ENCODE data around the gene TANC1. TPM values are rescaled to one million over a fixed set of nuclear protein-coding genes. Genes with fewer than 3 reads are reported as not detected.

Gene TANC1
- polyA plus RNA-seq, 1 donor = 22.6 TPM

DNA sequence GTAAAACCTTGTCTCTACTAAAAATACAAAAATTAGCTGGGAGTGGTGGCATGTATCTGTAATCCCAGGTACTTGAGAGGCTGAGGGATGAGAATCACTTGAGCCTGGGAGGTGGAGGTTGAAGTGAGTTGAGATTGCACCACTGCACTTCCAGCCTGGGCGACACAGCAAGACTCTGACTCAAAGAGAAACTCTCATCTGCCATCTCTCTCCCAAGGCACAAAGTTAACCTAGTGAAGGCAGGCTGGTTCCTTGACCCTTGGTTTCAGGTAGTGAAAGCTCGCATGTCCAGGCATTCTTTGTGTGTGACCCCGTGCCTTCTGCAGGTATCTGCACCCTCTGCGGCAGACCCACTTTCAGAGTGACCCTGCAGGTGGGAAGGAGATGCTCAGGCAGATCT lies 218.0 kb downstream of the TANC1 start:
- peaks cover 50% of the 10 kb centered on the region for H3K36me3 ChIP-seq (ENCODE audit: control insufficient read depth, insufficient read depth, low read length)
- H3K9me3 ChIP-seq (ENCODE audit: control insufficient read depth, low read depth, low read length) = no peaks in the 10 kb centered on the region
- no peaks in the 10 kb centered on the region for H3K27me3 ChIP-seq (ENCODE audit: control insufficient read depth, insufficient read depth, low read length)
- no peak overlapping the region for H3K27ac ChIP-seq (ENCODE audit: low read length)
- WGBS (ENCODE audit: insufficient coverage, low lambda C conversion rate) = 100% methylated on average over 1 of the region's 4 CpGs
- H3K4me1 ChIP-seq (ENCODE audit: control insufficient read depth, insufficient read depth, low read length) = no peaks in the 10 kb centered on the region
- no peak overlapping the region for H3K4me3 ChIP-seq (ENCODE audit: low read length)
- DNase-seq = no peak

DNA sequence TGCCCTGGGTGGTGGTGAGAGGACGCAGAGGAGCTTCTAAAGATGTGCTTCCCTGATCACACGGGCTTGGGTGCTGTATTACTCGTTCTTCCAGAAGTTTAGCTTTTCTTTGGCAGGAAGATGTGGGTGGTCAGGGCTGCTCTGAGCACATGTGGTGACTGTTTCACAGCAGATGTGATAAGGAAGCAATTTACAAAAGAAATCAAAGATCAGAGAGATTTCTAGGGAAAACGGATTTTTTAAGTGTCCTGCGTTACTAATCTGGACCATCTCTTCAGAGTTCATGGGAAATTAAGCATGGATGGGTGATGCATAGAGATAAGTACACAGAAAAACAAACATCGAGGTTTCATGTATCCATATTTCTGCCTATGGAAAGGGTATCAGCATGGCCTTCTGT lies 218.7 kb downstream of the TANC1 start:
- 91% methylated on average over 2 of the region's 6 CpGs for WGBS (ENCODE audit: insufficient coverage, low lambda C conversion rate)
- H3K36me3 ChIP-seq (ENCODE audit: control insufficient read depth, insufficient read depth, low read length) = peaks cover 53% of the 10 kb centered on the region

DNA sequence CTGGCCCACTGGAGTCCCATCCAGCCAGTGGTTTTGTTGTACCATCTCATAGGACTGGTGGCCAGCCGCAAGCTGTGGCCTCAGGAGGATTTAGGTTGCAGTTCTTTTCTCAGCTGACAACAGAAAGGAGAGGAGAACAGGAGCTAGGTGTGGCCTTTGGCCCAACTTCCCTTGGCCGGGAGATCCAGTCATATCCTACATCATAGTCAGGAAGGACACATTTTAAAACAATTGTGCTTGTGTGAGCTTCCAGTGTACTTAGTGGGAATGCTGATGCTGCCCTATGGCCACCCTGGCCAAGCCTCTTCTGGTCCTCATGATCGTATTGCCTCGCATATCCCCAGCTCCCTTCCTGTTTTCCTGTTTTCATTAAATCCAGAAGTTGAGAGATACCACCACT lies 220.0 kb downstream of the TANC1 start:
- no peak overlapping the region for H3K27ac ChIP-seq (ENCODE audit: low read length)
- no peak overlapping the region for H3K4me3 ChIP-seq (ENCODE audit: low read length)
- WGBS (ENCODE audit: insufficient coverage, low lambda C conversion rate) = no CpG with 5 or more reads among the region's 4 CpGs
- H3K9me3 ChIP-seq (ENCODE audit: control insufficient read depth, low read depth, low read length) = no peaks in the 10 kb centered on the region
- H3K4me1 ChIP-seq (ENCODE audit: control insufficient read depth, insufficient read depth, low read length) = no peaks in the 10 kb centered on the region
- no peaks in the 10 kb centered on the region for H3K27me3 ChIP-seq (ENCODE audit: control insufficient read depth, insufficient read depth, low read length)
- DNase-seq = no peak
- H3K36me3 ChIP-seq (ENCODE audit: control insufficient read depth, insufficient read depth, low read length) = peaks cover 48% of the 10 kb centered on the region

More for the DNA sequence above, 218.7 kb downstream of the TANC1 start:
- no peak for DNase-seq
- H3K27ac ChIP-seq (ENCODE audit: low read length) = no peak overlapping the region
- no peaks in the 10 kb centered on the region for H3K27me3 ChIP-seq (ENCODE audit: control insufficient read depth, insufficient read depth, low read length)
- no peak overlapping the region for H3K4me3 ChIP-seq (ENCODE audit: low read length)
- no peaks in the 10 kb centered on the region for H3K9me3 ChIP-seq (ENCODE audit: control insufficient read depth, low read depth, low read length)
- H3K4me1 ChIP-seq (ENCODE audit: control insufficient read depth, insufficient read depth, low read length) = no peaks in the 10 kb centered on the region

DNA sequence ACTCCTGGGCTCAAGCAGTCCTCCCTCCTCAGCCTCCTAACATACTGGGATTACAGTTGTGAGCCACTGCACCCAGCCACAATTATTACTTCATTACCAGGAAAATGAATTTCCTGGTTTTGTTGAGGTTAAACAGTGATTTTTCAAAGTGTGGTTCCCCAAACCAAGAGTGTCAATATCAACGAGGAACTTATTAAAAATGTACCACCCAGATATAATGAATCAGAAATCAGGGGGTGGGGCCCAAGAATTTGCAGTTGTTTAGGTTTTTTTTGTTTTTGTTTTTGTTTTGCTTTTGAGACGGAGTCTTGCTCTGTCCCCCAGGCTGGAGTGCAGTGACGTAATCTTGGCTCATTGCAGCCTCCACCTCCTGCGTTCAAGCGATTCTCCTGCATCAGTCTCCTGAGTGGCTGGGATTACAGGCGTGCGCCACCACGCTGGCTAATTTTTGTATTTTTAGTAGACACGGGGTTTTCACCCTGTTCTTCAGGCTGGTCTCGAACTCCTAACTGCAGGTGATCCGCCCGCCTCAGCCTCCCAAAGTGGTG lies 224.0 kb downstream of the TANC1 start:
- no peaks in the 10 kb centered on the region for H3K27me3 ChIP-seq (ENCODE audit: control insufficient read depth, insufficient read depth, low read length)
- no peaks in the 10 kb centered on the region for H3K4me1 ChIP-seq (ENCODE audit: control insufficient read depth, insufficient read depth, low read length)
- H3K9me3 ChIP-seq (ENCODE audit: control insufficient read depth, low read depth, low read length) = no peaks in the 10 kb centered on the region
- no peak for DNase-seq
- no peak overlapping the region for H3K27ac ChIP-seq (ENCODE audit: low read length)
- 100% methylated on average over 2 of the region's 12 CpGs for whole genome bisulfite sequencing (ENCODE audit: insufficient coverage, low lambda C conversion rate)
- H3K4me3 ChIP-seq (ENCODE audit: low read length) = no peak overlapping the region
- H3K36me3 ChIP-seq (ENCODE audit: control insufficient read depth, insufficient read depth, low read length) = peaks cover 55% of the 10 kb centered on the region

DNA sequence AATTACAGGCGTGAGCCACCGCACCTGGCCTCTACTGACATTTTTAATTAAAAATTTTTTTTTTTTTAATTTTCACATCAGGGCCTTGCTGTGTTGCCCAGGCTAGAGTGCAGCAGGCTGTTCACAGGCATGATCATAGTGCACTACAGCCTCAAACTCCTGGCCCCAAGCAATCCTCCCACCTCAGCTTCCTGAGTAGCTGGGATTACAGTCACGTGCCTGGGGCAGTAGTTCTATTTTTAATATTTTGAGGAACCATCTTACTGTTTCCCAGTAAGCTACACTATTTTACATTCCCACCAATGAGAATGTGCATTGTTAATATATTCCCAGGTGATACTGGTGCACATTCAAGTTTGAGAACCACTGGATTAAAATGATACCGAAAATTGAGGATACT lies 225.4 kb downstream of the TANC1 start:
- Histone ChIP-seq H3K4me3 (ENCODE audit: low read length) (no peak overlapping the region), H3K27ac (ENCODE audit: low read length) (no peak overlapping the region), H3K9me3 (ENCODE audit: control insufficient read depth, low read depth, low read length) (no peaks in the 10 kb centered on the region), H3K36me3 (ENCODE audit: control insufficient read depth, insufficient read depth, low read length) (peaks cover 60% of the 10 kb centered on the region), H3K4me1 (ENCODE audit: control insufficient read depth, insufficient read depth, low read length) (no peaks in the 10 kb centered on the region), H3K27me3 (ENCODE audit: control insufficient read depth, insufficient read depth, low read length) (no peaks in the 10 kb centered on the region)
- WGBS (ENCODE audit: insufficient coverage, low lambda C conversion rate) = 100% methylated on average over 1 of the region's 4 CpGs
- DNase-seq = no peak

DNA sequence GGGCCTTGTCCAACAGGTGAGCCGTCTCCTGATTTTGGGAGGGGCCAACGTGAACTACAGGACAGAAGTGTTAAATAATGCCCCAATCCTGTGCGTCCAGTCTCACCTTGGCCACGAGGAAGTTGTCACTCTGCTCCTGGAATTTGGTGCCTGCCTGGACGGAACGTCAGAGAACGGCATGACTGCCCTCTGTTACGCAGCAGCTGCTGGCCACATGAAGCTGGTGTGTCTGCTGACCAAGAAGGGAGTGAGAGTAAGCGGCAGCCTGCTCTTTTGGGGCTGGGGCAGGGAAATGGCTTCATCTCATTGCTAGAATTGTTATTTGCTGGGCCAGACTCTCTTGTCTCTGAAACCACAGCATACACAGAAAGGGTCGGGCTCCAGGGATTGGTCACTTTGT lies 225.8 kb downstream of the TANC1 start:
- no peak for DNase-seq
- Histone ChIP-seq H3K27ac (ENCODE audit: low read length) (no peak overlapping the region), H3K9me3 (ENCODE audit: control insufficient read depth, low read depth, low read length) (no peaks in the 10 kb centered on the region), H3K4me3 (ENCODE audit: low read length) (no peak overlapping the region), H3K36me3 (ENCODE audit: control insufficient read depth, insufficient read depth, low read length) (peaks cover 61% of the 10 kb centered on the region), H3K27me3 (ENCODE audit: control insufficient read depth, insufficient read depth, low read length) (no peaks in the 10 kb centered on the region), H3K4me1 (ENCODE audit: control insufficient read depth, insufficient read depth, low read length) (no peaks in the 10 kb centered on the region)
- no CpG with 5 or more reads among the region's 10 CpGs for WGBS (ENCODE audit: insufficient coverage, low lambda C conversion rate)

DNA sequence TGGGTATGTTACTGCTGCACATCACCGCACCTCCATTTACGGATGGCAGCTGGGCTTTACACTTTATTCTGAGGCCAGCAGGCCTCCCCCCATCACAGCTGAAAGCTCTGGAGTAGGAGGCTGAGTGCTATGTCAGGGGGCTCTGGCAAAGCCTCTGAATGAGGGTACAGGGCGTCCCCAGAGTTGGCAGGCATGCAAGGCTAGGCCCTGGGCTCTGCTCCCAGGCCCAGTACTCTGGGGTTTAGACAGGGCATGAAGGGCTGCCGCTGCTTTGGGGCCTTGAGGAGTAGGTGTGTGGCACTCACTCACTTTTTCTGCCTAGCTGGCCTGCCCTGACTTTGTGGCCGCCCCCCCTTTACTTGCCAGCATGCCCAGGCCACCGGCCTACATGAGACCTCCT lies 227.3 kb downstream of the TANC1 start:
- WGBS (ENCODE audit: insufficient coverage, low lambda C conversion rate) = no CpG with 5 or more reads among the region's 6 CpGs
- no peaks in the 10 kb centered on the region for H3K27me3 ChIP-seq (ENCODE audit: control insufficient read depth, insufficient read depth, low read length)
- no peak for DNase-seq
- no peaks in the 10 kb centered on the region for H3K9me3 ChIP-seq (ENCODE audit: control insufficient read depth, low read depth, low read length)
- H3K27ac ChIP-seq (ENCODE audit: low read length) = no peak overlapping the region
- no peak overlapping the region for H3K4me3 ChIP-seq (ENCODE audit: low read length)
- peaks cover 67% of the 10 kb centered on the region for H3K36me3 ChIP-seq (ENCODE audit: control insufficient read depth, insufficient read depth, low read length)
- H3K4me1 ChIP-seq (ENCODE audit: control insufficient read depth, insufficient read depth, low read length) = no peaks in the 10 kb centered on the region

DNA sequence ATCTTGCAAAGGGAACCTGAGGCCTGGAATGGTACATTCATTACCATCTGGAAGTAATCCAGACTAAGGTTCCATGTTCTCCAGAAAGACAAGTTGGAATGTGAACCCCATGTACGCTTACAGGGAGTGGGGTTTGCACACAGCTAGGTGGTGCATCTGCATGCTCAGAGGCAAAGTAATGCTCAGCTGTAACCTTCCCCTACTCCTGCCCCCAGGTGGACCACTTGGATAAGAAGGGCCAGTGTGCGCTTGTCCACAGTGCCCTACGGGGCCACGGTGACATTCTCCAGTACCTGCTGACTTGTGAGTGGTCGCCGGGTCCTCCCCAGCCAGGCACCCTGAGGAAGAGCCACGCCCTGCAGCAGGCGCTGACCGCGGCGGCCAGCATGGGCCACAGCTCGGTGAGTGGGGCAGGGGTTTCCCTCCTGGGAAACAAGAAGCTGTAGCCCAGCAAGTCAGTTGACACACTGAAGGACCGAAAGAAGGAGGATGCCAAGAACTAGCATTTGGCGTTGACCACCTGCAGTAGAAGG lies 228.0 kb downstream of the TANC1 start:
- H3K27me3 ChIP-seq (ENCODE audit: control insufficient read depth, insufficient read depth, low read length) = no peaks in the 10 kb centered on the region
- WGBS (ENCODE audit: insufficient coverage, low lambda C conversion rate) = no CpG with 5 or more reads among the region's 14 CpGs
- no peaks in the 10 kb centered on the region for H3K4me1 ChIP-seq (ENCODE audit: control insufficient read depth, insufficient read depth, low read length)
- H3K27ac ChIP-seq (ENCODE audit: low read length) = no peak overlapping the region
- H3K4me3 ChIP-seq (ENCODE audit: low read length) = no peak overlapping the region
- H3K36me3 ChIP-seq (ENCODE audit: control insufficient read depth, insufficient read depth, low read length) = peaks cover 66% of the 10 kb centered on the region
- H3K9me3 ChIP-seq (ENCODE audit: control insufficient read depth, low read depth, low read length) = no peaks in the 10 kb centered on the region
- DNase-seq = no peak

DNA sequence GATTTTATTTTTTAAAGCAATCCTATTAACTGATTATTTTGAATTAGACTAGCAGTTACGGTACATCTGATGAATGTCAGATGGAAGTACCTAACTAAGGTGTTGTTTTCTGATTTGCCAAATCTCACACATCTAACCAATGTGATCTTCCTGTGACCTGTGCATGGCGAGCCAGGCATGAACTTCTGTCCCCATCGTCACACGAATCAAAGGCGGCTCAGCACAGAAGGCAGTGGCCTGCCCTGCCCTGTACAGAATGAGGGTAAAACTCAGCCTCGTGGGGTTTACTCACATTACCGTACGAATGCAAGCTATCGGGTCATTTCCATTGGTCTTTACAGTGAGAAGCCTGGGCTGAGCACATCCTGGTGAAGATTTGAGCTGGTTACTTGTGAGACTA lies 230.8 kb downstream of the TANC1 start:
- DNase-seq = no peak
- Histone ChIP-seq H3K36me3 (ENCODE audit: control insufficient read depth, insufficient read depth, low read length) (peaks cover 63% of the 10 kb centered on the region), H3K4me1 (ENCODE audit: control insufficient read depth, insufficient read depth, low read length) (no peaks in the 10 kb centered on the region), H3K27me3 (ENCODE audit: control insufficient read depth, insufficient read depth, low read length) (no peaks in the 10 kb centered on the region), H3K9me3 (ENCODE audit: control insufficient read depth, low read depth, low read length) (no peaks in the 10 kb centered on the region), H3K27ac (ENCODE audit: low read length) (no peak overlapping the region), H3K4me3 (ENCODE audit: low read length) (no peak overlapping the region)
- no CpG with 5 or more reads among the region's 9 CpGs for WGBS (ENCODE audit: insufficient coverage, low lambda C conversion rate)

DNA sequence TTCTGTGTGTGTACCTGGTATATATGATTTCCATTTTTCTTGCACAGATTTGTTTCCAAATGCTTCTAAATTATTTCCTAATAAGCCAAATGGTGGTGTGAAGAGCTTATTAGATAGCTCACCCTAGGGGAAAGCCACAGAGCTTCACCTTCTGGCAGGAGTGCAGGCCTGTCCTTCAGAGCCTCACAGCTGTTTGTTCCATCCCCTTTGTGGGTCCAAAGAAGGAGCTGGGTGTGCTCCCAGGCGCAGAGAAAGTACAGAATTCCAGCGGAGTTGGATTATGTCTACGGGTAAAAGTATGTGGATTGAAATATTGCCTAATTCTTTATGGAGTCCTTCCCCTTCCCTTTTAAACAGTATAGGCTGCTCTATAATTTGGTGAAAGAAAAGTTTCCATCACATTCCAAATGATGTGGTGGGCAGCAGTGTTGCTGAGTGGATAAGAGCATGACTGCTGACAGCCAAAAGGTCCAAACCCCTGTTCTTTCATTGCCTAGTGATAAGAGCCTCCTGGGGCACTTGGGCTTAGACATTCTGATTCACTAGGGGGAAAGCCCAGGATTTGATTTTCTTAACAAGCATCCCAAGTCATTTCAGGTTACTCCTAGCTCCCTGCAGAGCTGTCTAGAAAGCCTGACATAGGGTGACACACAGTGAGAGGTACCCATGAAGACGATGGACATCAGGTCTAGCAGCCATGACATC lies 231.5 kb downstream of the TANC1 start:
- Histone ChIP-seq H3K27ac (ENCODE audit: low read length) (no peak overlapping the region), H3K4me1 (ENCODE audit: control insufficient read depth, insufficient read depth, low read length) (no peaks in the 10 kb centered on the region), H3K27me3 (ENCODE audit: control insufficient read depth, insufficient read depth, low read length) (no peaks in the 10 kb centered on the region), H3K9me3 (ENCODE audit: control insufficient read depth, low read depth, low read length) (no peaks in the 10 kb centered on the region), H3K4me3 (ENCODE audit: low read length) (no peak overlapping the region), H3K36me3 (ENCODE audit: control insufficient read depth, insufficient read depth, low read length) (peaks cover 59% of the 10 kb centered on the region)
- WGBS (ENCODE audit: insufficient coverage, low lambda C conversion rate) = no CpG with 5 or more reads among the region's 4 CpGs
- no peak for DNase-seq

DNA sequence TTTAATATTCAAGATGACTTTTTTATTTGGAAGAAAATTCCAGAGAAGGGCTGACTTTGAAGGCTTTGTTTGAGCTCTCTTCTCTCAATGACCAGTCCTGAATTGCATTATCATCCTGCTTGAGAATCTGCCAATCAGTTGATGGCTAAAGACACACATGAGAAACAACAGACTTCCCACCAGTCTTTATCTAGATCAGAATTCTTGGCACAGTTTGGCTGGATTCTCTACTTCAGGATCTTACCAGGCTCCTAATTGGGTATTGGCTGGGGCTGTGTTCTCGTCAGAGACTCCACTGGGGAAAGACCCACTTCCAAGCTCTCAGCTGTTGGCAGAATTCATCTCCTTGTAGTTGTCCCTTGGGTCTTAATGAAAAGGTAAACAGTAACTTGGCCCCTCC lies 232.1 kb downstream of the TANC1 start:
- Histone ChIP-seq H3K27ac (ENCODE audit: low read length) (no peak overlapping the region), H3K4me3 (ENCODE audit: low read length) (no peak overlapping the region), H3K9me3 (ENCODE audit: control insufficient read depth, low read depth, low read length) (no peaks in the 10 kb centered on the region), H3K27me3 (ENCODE audit: control insufficient read depth, insufficient read depth, low read length) (no peaks in the 10 kb centered on the region), H3K4me1 (ENCODE audit: control insufficient read depth, insufficient read depth, low read length) (no peaks in the 10 kb centered on the region), H3K36me3 (ENCODE audit: control insufficient read depth, insufficient read depth, low read length) (peaks cover 61% of the 10 kb centered on the region)
- no peak for DNase-seq
- no CpG with 5 or more reads among the region's 1 CpG for WGBS (ENCODE audit: insufficient coverage, low lambda C conversion rate)
